ENCODE measurements around the gene RPL31. TPM values are rescaled to one million over a fixed set of nuclear protein-coding genes. Genes with fewer than 3 reads are reported as not detected.

Gene RPL31
- total RNA-seq, 4 donors from 2014 or later, result 638 to 2,401 (median 1,440) TPM

GRCh38 chr2:101038455-101039255, 36.6 kb downstream of the RPL31 start:
- WGBS, 2 donors, result 88 to 90% methylated on average over 18 to 20 of the region's 21 CpGs
- intact Hi-C loops (cut with DNase I), result loop anchor here (5.0 to 10.0 kb wide), 2 partner anchors 114 to 166 kb away; partner anchors contain the start of gene TBC1D8
- no peaks in the 10 kb centered on the region for H3K9me3 ChIP-seq
- no peaks in the 10 kb centered on the region for H3K27me3 ChIP-seq
- H3K36me3 ChIP-seq, result peaks cover 0 to 97% (median 26%) of the 10 kb centered on the region in 3 donors
- H3K4me1 ChIP-seq, result no peaks in the 10 kb centered on the region
- H3K27ac ChIP-seq, result no peak overlapping the region
- TF ChIP-seq CTCF (IDR thresholded peaks at IDR 0.05), result peak in 5 of 6 experiments; percentile 46 to 78 (median 56)
- TF ChIP-seq POLR2A (IDR thresholded peaks at IDR 0.05), result no peak
- H3K4me3 ChIP-seq, result no peak overlapping the region
- DNase-seq, result no peak

DNA sequence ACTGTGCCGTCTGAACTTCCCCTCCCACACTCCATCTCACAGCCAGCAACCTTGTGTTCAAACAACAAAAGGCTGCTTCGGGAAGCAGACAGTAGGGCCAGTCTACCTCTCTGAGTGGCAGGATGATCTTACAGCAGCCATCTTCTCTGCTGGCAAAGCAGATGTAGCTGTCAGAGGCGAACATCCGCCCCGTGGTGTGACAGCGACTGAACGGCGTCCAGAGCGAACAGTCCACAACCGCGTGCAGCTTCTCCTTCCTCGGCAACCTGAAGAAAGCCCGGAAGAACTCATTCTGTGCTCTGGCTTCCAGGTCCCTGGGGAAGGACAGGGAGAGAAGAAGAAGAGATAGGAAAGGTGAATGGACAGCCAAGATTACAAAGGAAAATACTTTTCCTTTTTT, 38.0 kb downstream of the RPL31 start:
- H3K4me1 ChIP-seq, result no peaks in the 10 kb centered on the region
- no peaks in the 10 kb centered on the region for H3K9me3 ChIP-seq
- WGBS, 2 donors, result 87 to 96% methylated on average over 12 to 13 of the region's 13 CpGs
- TF ChIP-seq CTCF (IDR thresholded peaks at IDR 0.05) (no peak), POLR2A (IDR thresholded peaks at IDR 0.05) (no peak)
- peaks cover 0 to 92% (median 22%) of the 10 kb centered on the region in 3 donors for H3K36me3 ChIP-seq
- DNase-seq, result no peak
- H3K27ac ChIP-seq, result no peak overlapping the region
- no peaks in the 10 kb centered on the region for H3K27me3 ChIP-seq
- intact Hi-C loops (cut with DNase I), result no loop called here
- no peak overlapping the region for H3K4me3 ChIP-seq

DNA sequence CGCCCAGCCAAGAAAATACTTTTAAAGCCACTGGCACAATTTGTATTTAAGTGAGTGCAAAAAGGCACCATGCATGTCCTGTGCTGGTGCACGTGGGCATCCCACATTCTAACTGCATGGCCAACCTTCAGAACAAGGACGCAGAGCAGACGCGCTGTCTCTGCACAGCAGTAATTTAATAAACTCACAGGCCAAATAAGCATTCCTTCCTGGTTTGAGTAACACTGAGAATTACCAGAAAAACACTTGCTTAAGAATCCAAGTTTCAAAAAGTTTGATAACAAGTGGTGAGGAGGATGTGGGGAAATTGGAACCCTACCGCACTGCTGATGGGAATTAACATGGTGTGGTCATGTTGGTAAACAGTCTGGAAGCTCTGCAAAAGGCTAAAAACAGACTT, 38.7 kb downstream of the RPL31 start:
- H3K27me3 ChIP-seq, result no peaks in the 10 kb centered on the region
- H3K36me3 ChIP-seq, result peaks cover 0 to 91% (median 15%) of the 10 kb centered on the region in 3 donors
- DNase-seq, result no peak
- H3K9me3 ChIP-seq, result no peaks in the 10 kb centered on the region
- no peaks in the 10 kb centered on the region for H3K4me1 ChIP-seq
- H3K4me3 ChIP-seq, result no peak overlapping the region
- TF ChIP-seq POLR2A (IDR thresholded peaks at IDR 0.05), result no peak
- TF ChIP-seq CTCF (IDR thresholded peaks at IDR 0.05), result no peak
- no peak overlapping the region for H3K27ac ChIP-seq
- intact Hi-C loops (cut with DNase I), result no loop called here
- 86 to 97% methylated on average over 3 to 6 of the region's 6 CpGs for WGBS, 2 donors

GRCh38 chr2:101041413-101041812, 39.3 kb downstream of the RPL31 start:
- Histone ChIP-seq H3K36me3 (peaks cover 0 to 91% (median 13%) of the 10 kb centered on the region in 3 donors), H3K9me3 (no peaks in the 10 kb centered on the region), H3K27me3 (no peaks in the 10 kb centered on the region), H3K27ac (no peak overlapping the region), H3K4me1 (no peaks in the 10 kb centered on the region), H3K4me3 (no peak overlapping the region)
- intact Hi-C loops (cut with DNase I), result no loop called here
- no peak for DNase-seq
- 72 to 75% methylated on average over 4 of the region's 4 CpGs for WGBS, 2 donors
- TF ChIP-seq POLR2A (IDR thresholded peaks at IDR 0.05) (no peak), CTCF (IDR thresholded peaks at IDR 0.05) (no peak)

DNA sequence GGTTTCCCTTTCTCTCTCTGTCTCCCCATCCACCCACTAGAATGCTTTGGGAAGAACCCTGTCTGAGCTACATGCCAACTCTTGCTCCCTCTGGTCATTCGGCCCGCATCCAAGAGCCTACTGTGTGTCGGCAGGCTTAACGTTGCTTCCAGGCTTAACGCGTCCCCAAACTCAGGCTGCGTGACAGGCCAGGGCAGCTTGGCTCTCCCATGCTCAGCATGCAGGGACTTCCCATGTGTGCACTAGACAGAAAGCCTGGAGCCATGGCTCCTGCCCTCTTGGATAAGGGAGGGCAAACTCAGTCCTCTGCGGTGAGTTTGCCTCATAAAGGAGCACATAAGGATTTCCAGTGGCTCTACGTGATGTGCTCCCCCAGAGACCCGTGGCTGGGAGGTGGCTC, 43.2 kb downstream of the RPL31 start:
- no peak for DNase-seq
- Histone ChIP-seq H3K27ac (no peak overlapping the region), H3K4me3 (no peak overlapping the region), H3K4me1 (peaks cover 10 to 22% (median 14%) of the 10 kb centered on the region in 3 donors), H3K36me3 (peaks cover 0 to 79% (median 0%) of the 10 kb centered on the region in 3 donors), H3K27me3 (no peaks in the 10 kb centered on the region), H3K9me3 (no peaks in the 10 kb centered on the region)
- intact Hi-C loops (cut with DNase I), result no loop called here
- TF ChIP-seq POLR2A (IDR thresholded peaks at IDR 0.05) (no peak), CTCF (IDR thresholded peaks at IDR 0.05) (no peak)
- WGBS, 2 donors, result 76 to 87% methylated on average over 3 to 6 of the region's 10 CpGs
